Stomach (tissue), 9 donors: ENCODE data around the gene ADAMTSL3. TPM values are rescaled to one million over a fixed set of nuclear protein-coding genes. Genes with fewer than 3 reads are reported as not detected.

Experiments used
- DNase-seq, 2 donors: peaks; one replicate each; pipeline versions ENCODE4 v3.0.0 to v3.0.0-alpha.2; 2013 to 2019
- H3K27ac ChIP-seq, 5 donors: fragments of 200-600 bp in 4 of 5; sonication (generic) in 4 of 5; one replicate each; pipeline ENCODE4 v1.5.1; 2013 to 2019; ENCODE audit warnings: mild to moderate bottlenecking in 1 of 5, moderate library complexity in 1 of 5
- H3K27me3 ChIP-seq, 3 donors: fragments of 200-600 bp; sonication (generic); one replicate each; pipeline ENCODE4 v1.5.1; 2017 to 2019; ENCODE audit warnings: mixed run types in 1 of 3
- H3K36me3 ChIP-seq, 4 donors: fragments of 200-600 bp; sonication (generic); 1 replicate in 3 of 4; 2 replicates in 1 of 4; pipeline ENCODE4 v1.5.1; 2016 to 2019
- H3K4me1 ChIP-seq, 4 donors: fragments of 200-600 bp; sonication (generic); one replicate each; pipeline ENCODE4 v1.5.1; 2016 to 2019
- H3K4me3 ChIP-seq, 4 donors: fragments of 200-600 bp; sonication (generic) in 3 of 4; one replicate each; pipeline ENCODE4 v1.5.1; 2016 to 2019; ENCODE audit warnings: mild to moderate bottlenecking in 1 of 4
- H3K9me3 ChIP-seq, 4 donors: fragments of 200-600 bp; sonication (generic); one replicate each; pipeline ENCODE4 v1.5.1; 2016 to 2019
- EP300 ChIP-seq: sonication (generic); formaldehyde crosslinking; IDR thresholded peaks from one replicate; pipeline ENCODE4 v1.6.1; 2017; ENCODE audit warnings: antibody characterized with exemption
- POLR2A ChIP-seq, 4 donors: fragments of 450-650 bp; IDR thresholded peaks; one replicate each; pipeline ENCODE4 v1.6.1; 2016; ENCODE audit warnings: antibody characterized with exemption in 4 of 4, control low read depth in 2 of 4, mild to moderate bottlenecking in 1 of 4, moderate library complexity in 1 of 4
- POLR2AphosphoS5 ChIP-seq, 3 donors: sonication (generic); formaldehyde crosslinking; IDR thresholded peaks; one replicate each; pipeline ENCODE4 v1.6.1; 2016; ENCODE audit warnings: antibody characterized with exemption in 3 of 3
- WGBS, 5 donors: extraction: QIAGEN DNeasy Blood & Tissue Kit in 3 of 5; methylation state at CpG; one replicate each; pipeline versions ENCODE4 v1.1.5 to v1.1.7; 2013 to 2018; 5-methylcytosine and 5-hydroxymethylcytosine counted together
- intact Hi-C: fragments of 100-400 bp; cut with DNase I; formaldehyde crosslinking; loops from one replicate; pipeline ENCODE4 v1.15.1; 2023; ENCODE audit warnings: low total_unique reads
- polyA plus RNA-seq, 3 donors: library from polyadenylated mRNA; stranded (reverse); fragments of 200-250 nt; gene quantifications; one replicate each; pipeline ENCODE4 v1.2.3, GENCODE V29; 2013
- total RNA-seq, 5 donors: library from RNA; depleted of rRNA; stranded (reverse); fragments of >200 nt; gene quantifications; one replicate each; pipeline versions ENCODE4 v1.1.0 to v1.2.3, GENCODE V29; 2014 to 2016
- TF ChIP-seq, protein P1 (sequence below), 7 experiments: fragments of 450-650 bp in 4 of 7; fragments of 200-600 bp in 3 of 7; sonication (generic) in 3 of 7; IDR thresholded peaks; one replicate each; pipeline ENCODE4 v1.5.1; 2016 to 2019; ENCODE audit warnings: antibody characterized with exemption in 7 of 7, control low read depth in 2 of 7, mild to moderate bottlenecking in 1 of 7
- donor health status: healthy with polysubstance abuse.
- donor health status: Bipolar disorder and iron deficiency.
- donor health status: healthy.

Gene ADAMTSL3
- total and polyA plus RNA-seq, 8 donors = 1.1 to 54.9 (median 6.0) TPM

- TF ChIP-seq POLR2AphosphoS5 (IDR thresholded peaks at IDR 0.05) = no peak
- TF ChIP-seq POLR2A (IDR thresholded peaks at IDR 0.05) = no peak
- TF ChIP-seq EP300 = no peak
- TF ChIP-seq, protein P1, sequence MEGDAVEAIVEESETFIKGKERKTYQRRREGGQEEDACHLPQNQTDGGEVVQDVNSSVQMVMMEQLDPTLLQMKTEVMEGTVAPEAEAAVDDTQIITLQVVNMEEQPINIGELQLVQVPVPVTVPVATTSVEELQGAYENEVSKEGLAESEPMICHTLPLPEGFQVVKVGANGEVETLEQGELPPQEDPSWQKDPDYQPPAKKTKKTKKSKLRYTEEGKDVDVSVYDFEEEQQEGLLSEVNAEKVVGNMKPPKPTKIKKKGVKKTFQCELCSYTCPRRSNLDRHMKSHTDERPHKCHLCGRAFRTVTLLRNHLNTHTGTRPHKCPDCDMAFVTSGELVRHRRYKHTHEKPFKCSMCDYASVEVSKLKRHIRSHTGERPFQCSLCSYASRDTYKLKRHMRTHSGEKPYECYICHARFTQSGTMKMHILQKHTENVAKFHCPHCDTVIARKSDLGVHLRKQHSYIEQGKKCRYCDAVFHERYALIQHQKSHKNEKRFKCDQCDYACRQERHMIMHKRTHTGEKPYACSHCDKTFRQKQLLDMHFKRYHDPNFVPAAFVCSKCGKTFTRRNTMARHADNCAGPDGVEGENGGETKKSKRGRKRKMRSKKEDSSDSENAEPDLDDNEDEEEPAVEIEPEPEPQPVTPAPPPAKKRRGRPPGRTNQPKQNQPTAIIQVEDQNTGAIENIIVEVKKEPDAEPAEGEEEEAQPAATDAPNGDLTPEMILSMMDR (IDR thresholded peaks at IDR 0.05) = no peak
- Histone ChIP-seq H3K36me3 (no peaks in the 10 kb centered on the region), H3K27ac (no peak overlapping the region), H3K4me1 (no peaks in the 10 kb centered on the region), H3K4me3 (no peak overlapping the region), H3K9me3 (peaks cover 0 to 18% (median 5%) of the 10 kb centered on the region in 4 donors), H3K27me3 (no peaks in the 10 kb centered on the region)
- intact Hi-C loops = no loop called here
- no peak for DNase-seq
- 89 to 98% (median 95%) methylated on average over 1 of the region's 1 CpG for WGBS, 5 donors
These were observed 129.3 kb downstream of the ADAMTSL3 start for GRCh38 chr15:83783227-83783626.

- H3K27ac ChIP-seq = no peak overlapping the region
- TF ChIP-seq POLR2AphosphoS5 (IDR thresholded peaks at IDR 0.05) (no peak), EP300 (no peak), POLR2A (IDR thresholded peaks at IDR 0.05) (no peak)
- TF ChIP-seq, protein P1 (IDR thresholded peaks at IDR 0.05) = no peak
These were observed 131.1 kb downstream of the ADAMTSL3 start for GRCh38 chr15:83784975-83785374.

DNA sequence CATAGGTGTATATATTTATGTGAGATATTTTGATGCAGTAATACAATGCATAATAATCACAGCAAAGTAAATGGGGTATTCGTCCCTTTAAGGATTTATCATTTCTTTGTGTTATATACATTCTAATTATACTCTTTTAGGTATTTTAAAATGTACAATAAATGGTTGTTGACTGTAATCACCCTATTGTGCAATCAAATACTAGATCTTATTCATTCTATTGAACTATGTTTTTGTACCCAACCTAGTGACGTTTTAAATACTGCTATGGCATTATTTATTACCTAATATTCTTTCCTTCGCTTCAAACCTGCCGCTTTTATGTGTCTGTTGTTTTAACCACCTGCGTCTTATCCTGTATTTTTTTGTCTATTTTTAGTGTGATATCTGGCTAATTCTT, 132.4 kb downstream of the ADAMTSL3 start:
- no peak for DNase-seq
- Histone ChIP-seq H3K27ac (no peak overlapping the region), H3K27me3 (no peaks in the 10 kb centered on the region), H3K4me3 (no peak overlapping the region), H3K9me3 (peaks cover 0 to 18% (median 5%) of the 10 kb centered on the region in 4 donors), H3K36me3 (no peaks in the 10 kb centered on the region), H3K4me1 (no peaks in the 10 kb centered on the region)
- TF ChIP-seq EP300 (no peak), POLR2A (IDR thresholded peaks at IDR 0.05) (no peak)
- TF ChIP-seq, protein P1 (IDR thresholded peaks at IDR 0.05) = no peak
- intact Hi-C loops = no loop called here
- WGBS, 5 donors = 88 to 94% (median 89%) methylated on average over 5 of the region's 5 CpGs

More at GRCh38 chr15:83784975-83785374, 131.1 kb downstream of the ADAMTSL3 start:
- Histone ChIP-seq H3K4me1 (no peaks in the 10 kb centered on the region), H3K36me3 (no peaks in the 10 kb centered on the region), H3K4me3 (no peak overlapping the region), H3K27me3 (no peaks in the 10 kb centered on the region), H3K9me3 (peaks cover 0 to 18% (median 5%) of the 10 kb centered on the region in 4 donors)
- intact Hi-C loops = no loop called here
- DNase-seq = no peak

- intact Hi-C loops = no loop called here
- TF ChIP-seq POLR2A (IDR thresholded peaks at IDR 0.05) (no peak), EP300 (no peak), POLR2AphosphoS5 (IDR thresholded peaks at IDR 0.05) (no peak)
- TF ChIP-seq, protein P1 (IDR thresholded peaks at IDR 0.05) = no peak
- DNase-seq = no peak
- no peaks in the 10 kb centered on the region for H3K36me3 ChIP-seq
- no peaks in the 10 kb centered on the region for H3K4me1 ChIP-seq
- no peak overlapping the region for H3K4me3 ChIP-seq
- 92 to 97% (median 95%) methylated on average over 5 of the region's 5 CpGs for WGBS, 5 donors
- no peaks in the 10 kb centered on the region for H3K27me3 ChIP-seq
- H3K9me3 ChIP-seq = no peaks in the 10 kb centered on the region
- H3K27ac ChIP-seq = no peak overlapping the region
These were observed 139.1 kb downstream of the ADAMTSL3 start for GRCh38 chr15:83793069-83793468.
